HG03025 (cell line): ENCODE results near the gene ORC4.
A peak's percentile ranks its signal among the peaks of the same experiment; 100 is the strongest.
"Not testable (repeated sequence)": the region's sequence is repeated elsewhere in the genome, so short reads cannot be mapped to it uniquely, and the experiment has no call there.

Source experiments
- ATAC-seq: cut with Tn5 transposase; IDR thresholded peaks from one replicate; pipeline ENCODE4 v1.9.1; 2021; ENCODE audit warnings: mild to moderate bottlenecking, moderate library complexity; ENCODE audit not compliant: unreplicated experiment, low FRiP score

The ORC4 gene

DNA sequence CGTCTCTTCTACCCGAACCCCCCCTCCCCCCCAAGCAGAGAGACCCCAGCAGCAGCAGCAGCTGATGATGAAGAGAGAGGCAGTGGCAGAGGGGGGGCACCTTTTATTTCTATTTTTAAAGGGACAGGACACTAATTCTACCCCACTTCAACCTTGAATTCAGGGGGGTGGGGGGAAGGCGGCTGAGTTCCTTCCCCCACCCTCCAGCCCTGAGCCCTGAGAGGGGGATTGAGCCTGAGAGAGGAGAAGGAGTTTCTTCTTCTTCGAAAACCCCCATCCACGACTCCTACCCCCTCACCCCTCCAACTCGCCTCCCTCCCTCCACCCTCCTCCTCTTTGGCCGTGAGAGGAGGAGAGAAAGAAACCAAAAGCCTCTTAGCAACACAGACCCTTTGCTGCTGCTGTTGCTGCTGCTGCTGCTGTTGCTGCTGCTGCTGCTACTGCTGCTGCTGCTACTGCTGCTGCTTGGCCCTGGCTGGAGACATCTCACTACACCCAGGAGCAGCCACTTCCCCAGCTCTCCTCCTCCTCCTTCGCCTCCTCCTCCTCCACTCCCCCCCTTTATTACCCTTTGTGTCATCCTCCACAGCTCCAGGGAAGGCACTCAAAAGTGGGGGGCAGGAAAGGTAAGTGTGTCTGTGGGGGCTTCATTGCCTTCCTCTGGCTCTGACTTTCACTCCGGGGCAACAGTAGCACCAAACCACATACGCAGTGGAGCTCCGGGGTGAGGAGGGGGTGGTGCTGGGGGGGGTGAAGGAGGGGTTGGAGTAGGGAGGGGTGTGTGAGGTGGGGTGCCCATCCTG, 723 bp upstream of the ORC4 start, which contains the start of gene MBD5:
MBD5 (plus strand) TSS at position 33 of the 803 bp plus-strand sequence.
- ATAC-seq = peak; percentile 37

DNA sequence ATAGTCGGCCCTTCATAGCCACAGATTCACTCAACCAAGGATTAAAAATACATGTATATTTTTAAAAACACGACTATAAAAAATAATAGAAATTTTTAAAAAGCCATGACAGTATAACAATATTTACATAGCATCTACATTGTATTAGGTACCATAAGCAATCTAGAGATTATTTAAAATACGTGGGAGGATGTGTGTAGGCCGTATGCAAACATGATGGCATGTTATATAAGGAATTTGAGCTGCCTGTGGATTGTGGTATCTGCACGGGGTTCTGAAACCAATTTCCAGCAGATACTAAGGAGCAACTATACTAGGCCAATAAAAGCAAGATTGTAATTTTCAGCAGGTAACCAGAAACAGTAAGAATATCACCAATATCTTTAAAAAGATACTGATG, 5.9 kb downstream of the ORC4 start:
- no peak for ATAC-seq

DNA sequence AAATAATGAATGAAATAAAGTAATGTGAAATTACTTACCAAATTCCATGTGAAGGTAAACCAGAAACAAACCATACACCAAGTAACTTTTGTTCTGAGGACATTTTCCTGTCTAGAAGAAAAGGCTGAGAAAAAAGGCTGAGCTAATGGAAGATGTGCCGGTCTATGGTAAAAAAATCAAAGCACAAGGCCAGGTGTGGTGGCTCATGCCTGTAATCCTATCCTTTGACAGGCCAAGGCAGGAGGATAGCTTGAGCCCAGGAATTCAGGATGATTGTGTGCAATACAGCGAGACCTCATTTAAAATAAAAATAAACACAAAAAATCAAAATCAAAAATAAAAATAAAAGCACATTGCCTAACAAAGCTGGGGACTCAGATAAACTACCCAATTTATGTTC, 6.7 kb downstream of the ORC4 start:
- ATAC-seq = no peak

DNA sequence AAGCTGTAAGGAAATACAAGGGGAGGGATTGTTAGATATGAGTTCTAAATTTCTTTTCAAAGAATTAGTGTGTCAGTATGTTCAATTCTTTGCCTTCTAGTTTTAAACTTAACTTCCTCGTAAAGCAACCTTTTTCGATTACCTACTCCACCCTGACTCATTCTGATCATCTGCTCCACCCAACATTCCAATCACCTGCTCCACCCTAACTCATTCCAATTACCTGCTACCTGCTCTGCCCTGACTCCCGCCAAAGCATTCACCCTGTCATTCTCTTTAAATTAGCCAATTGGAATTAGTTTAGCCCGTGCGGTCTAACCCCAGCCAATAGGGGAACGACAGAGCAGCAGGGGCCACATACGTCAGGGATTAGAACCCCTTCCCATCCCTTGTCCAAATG, 12.1 kb downstream of the ORC4 start:
- not testable (repeated sequence) for ATAC-seq

DNA sequence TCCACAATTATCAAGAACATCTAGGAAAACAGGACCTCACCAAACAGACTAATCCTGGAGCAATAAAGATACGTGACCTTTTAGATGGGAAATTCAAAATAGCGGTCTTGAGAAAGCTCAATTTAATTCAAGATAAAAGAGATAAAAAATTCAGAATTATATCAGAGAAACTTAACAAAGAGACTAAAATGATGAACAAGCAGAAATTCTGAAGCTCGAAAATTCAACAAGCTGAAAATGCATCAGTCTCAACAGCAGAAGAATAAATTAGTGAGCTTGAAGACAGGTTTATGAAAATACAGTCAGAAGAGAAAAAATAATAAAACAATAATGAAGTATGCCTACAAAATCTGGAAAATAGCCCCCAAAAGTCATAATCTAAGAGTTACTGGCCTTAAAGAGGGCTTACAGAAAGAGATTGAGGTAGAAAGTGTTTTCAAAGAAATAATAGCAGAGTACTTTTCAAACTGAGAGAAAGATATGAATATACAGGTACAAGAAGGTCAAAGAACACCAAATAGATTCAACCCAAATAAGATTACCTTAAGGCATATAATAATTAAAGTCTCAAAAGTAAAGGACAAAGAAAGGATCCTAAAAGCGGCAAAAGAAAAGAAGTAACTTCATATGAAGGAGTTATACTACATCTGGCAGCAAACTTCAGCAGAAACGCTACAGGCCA, 13.2 kb downstream of the ORC4 start:
- no peak for ATAC-seq

DNA sequence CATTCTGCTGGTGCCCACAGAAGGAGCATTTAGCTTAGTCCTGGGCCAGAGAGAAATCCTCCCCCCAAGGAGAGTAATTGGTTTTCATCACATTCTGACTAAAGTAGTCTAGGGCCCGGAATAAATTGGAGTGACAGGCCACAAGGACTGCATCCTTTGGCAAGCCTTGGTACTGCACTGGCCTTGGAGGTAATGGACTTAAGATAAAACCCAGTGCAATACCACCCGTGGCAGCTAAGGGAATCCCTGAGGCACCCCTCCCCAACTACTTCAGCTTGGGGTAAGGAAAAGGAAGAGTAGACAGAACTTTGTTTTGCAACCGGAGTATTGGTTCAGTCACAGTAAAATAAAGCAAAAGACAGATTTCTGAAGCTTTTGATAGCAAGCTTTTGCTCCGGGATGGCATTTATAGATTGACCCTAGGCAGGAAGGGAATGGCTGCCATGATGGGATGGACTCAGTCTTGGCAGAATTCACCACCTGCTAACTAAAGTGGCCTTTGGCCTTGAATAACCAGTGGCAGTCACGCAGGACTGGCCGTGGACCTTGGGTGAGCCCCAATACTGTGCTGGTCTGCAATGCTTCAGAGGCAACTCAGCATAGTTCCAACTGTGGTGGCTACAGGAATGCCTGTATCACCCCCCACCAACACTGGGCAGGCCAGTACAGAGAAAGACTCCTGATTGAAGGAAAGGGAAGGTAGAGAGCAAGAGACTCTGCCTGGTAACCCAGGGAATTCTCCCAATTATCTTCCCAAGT, 14.1 kb downstream of the ORC4 start:
- no peak for ATAC-seq

DNA sequence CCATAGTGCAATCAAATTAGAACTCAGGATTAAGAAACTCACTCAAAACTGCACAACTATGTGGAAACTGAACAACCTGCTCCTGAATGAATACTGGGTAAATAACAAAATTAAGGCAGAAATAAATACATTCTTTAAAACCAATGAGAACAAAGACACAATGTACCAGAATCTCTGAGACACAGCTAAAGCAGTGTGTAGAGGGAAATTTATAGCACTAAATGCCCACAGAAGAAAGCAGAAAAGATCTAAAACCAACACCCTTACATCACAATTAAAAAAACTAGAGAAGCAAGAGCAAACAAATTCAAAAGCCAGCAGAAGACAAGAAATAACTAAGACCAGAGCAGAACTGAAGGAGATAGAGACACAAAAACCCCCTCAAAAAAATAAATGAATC, 18.1 kb downstream of the ORC4 start:
- not testable (repeated sequence) for ATAC-seq

DNA sequence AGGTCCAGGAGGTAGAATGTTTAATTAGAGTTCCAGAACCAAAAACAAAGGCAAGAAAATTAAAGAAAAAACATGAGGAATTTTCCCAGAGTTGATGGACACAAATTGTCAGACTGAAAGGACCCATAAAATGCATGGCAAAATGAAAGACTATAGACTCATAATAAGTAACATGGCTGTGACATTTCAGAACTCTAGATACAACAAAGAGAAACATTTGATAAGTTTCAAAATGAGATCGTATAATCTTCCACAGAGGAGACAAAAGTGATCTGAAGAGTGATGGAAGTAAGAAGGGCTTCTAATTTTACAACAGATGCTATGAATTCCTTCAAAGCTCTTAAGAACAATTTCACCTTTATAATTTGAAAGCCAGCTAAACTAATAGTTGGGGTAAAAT, 20.4 kb downstream of the ORC4 start:
- ATAC-seq = no peak

DNA sequence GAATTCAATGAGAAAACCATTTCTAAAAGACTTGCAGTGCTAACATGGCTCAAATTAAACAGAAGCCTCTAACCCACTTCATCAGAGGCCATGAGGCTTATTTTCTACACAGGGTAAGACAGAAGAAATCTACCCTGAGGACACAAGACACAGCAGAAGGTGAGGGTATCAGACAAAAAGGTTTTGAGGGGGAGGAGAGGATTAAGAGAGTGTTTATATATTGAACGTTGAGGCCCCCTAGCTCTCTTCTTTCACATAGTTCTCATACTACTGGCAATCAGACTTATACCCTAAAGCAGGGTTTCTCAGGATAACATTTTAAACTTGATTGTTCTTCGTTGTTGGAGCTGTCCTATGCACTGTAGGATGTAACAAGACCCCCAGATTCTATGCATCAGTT, 21.4 kb downstream of the ORC4 start:
- ATAC-seq = no peak

DNA sequence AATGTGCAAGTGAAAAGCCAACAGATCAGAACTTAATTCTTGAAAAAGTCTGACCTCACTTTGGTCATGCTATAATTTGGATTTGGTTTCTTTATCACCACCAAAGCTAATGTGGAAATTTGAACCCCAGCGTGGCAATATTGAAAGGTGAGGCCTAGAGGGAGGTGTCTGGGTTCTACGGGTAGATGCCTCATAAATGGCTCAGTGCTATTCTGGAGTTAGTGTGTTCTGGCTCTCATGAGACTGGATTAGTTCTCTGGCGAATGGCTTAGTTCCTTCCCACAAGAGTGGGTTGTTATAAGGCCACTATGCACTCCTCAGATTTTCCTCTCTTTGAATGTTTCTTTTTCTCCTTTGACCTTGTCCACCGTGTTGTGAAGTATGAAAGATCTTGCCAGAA, 22.3 kb downstream of the ORC4 start:
- ATAC-seq = no peak

DNA sequence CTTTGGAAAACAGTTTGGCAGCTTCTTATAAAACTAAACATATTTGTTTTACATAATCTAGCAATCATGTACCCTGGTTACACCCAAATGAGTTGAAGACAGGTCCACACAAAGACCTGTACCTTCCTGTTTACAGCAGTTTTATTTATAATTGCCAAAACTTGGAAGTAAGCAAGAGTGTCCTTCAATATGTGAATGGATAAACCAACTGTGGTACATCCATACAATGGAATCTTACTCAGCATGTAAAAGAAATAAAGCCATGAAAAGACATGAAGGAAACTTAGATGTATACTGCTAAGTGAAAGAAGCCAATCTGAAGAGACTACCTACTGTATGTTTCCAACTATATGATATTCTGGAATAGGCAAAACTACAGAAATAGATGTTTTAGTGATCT, 23.7 kb downstream of the ORC4 start:
- ATAC-seq = no peak

DNA sequence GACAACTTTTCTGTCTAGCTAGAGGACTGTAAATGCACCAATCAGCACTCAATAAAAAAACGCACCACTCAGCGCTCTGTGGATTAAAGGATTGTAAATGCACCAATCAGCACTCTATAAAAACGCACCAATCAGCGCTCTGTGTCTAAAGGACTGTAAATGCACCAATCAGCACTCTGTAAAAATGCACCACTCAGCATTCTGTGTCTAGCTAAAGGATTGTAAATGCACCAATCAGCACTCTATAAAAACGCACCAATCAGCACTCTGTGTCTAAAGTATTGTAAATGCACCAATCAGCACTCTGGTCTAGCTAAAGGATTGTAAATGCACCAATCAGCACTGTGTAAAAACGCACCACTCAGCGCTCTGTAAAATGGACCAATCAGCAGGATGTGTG, 25.6 kb downstream of the ORC4 start:
- not testable (repeated sequence) for ATAC-seq

DNA sequence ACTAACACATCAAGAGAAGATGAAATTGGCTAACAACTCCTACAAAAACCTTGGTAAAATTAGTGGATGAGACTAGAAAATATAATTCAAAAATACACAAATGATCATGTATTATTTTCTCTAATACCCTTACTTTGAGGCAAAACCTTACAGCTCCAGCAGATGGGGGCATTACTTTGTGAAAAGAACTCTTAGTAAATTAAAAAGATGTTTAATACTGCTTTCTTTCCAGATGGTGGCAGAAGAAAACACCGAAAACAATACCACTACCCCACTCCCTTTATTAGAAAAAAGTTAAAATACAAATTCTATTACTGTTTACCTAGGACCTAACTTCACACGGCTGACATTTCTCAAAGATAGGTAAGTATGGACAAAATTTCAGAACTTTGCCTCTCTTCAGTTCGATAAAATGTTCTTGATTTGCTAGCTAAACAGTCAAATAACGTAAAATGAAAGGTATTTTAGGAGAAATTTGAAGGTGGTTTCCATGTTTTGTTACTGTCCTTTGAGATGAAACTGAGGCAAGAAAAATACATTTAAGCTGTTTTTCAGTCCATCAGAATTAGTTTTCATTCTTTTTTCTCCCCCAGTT, 30.6 kb downstream of the ORC4 start:
- ATAC-seq = peak; percentile 68

DNA sequence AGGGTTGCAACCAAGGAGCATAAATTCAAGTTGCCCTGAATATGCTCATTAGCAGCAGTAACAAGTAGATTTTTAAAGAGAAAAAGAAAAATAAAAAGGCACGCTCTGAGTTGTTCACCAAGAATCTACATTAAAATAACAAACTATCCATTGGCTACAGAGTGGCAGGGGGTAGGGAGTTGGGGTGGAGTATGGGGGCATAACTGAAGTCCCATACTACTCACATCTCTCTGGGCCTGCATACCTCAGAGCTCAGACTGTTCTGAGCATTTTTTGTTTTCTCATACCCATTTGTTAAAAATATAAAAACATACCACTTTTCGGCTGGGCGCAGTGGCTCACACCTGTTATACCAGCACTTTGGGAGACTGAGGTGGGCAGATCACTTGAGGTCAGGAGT, 31.4 kb downstream of the ORC4 start:
- ATAC-seq = no peak

DNA sequence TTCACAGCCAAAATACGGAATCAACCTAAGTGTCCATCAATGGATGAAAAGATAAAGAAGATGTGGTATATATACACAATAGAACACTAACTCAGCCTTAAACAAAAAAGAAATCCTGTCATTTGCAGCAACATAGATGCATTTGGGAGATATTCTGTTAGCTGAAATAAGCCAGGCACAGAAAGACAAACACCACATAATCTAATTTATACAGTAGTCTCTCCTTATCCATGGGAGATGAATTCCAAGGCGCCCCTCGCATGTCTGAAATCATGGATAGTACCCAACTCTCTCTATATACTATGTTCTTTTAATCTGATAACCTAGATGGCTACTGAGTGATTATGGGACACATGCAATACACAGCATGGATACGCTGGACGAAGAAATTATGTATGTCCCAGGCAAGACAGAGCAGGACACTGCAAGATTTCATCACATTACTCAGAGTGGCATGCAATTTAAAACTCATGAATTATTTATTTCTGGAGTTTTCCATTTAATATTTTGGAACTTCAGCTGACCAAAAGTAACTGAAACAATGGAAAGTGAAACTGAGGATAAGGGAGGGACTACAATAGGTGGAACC, 39.5 kb downstream of the ORC4 start:
- ATAC-seq = no peak

DNA sequence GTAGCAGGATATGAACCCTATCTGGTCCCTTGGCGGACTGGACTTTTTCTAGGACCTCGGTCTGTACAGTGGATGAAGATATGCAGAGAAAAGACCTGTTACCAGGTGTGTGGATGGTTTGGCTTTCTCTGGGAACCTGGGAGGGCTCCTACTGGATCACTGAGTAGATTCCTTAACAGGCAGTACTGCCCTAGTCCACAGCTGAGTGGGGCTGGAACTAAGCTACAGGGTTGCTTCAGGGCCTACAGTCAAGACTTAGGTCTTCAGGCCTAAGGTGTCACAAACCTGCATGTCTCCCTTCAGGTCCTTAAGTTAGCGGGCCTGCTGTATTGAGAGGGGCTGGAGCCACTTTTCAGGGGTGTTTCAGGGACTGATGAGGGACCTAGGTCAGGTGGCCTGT, 42.9 kb downstream of the ORC4 start:
- no peak for ATAC-seq

DNA sequence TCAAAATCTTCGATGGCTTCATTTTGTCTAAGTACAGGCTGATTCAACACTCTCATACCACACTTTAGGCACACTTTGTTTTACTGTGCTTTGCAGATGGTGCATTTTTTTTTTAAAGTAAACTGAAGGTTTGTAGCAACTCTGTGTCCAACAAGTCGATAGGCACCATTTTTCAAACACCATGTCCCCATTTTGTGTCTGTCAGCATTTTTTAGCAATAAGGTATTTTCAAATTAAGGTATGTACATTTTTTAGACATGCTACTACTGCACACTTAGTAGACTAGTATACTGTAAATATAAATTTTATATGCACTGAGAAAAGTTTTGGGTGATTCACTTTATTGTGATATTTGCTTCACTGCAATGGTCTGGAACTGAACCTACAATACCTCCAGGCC, 44.4 kb downstream of the ORC4 start:
- no peak for ATAC-seq

DNA sequence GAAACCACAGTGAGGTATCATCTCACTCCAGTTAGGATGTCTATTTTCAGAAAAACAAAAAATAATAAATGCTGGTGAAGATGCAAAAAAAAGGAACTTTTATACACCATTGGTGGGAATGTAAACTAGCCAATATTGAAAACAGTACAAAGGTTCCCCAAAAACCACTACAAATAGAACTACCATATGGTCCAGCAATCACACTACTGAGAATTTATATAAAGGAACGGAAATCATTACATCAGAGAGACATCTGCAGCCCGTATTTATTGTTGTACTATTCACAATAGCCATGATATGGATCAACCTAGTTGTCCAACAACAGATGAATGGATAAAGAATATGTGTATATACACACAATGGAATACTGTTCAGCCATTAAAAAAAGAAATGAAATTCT, 52.0 kb downstream of the ORC4 start:
- ATAC-seq = no peak

DNA sequence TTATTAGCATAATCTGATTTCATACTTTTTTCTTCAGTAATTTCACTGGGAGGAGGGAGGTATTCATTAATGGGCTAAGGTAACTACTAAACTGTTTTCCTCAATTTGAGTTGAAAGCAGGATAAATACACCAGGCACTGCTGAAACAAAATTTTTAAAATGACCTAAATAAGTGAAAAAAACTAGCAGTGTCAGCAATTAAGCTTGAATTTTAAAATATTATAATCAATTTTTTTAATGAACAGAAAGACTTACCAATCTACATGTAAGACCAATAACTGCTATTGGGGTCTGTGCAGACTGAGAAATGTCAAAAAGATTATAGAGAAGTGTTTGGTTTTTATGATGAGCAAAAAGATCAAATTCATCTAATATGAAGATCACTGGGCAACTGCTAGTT, 68.4 kb downstream of the ORC4 start:
- no peak for ATAC-seq

DNA sequence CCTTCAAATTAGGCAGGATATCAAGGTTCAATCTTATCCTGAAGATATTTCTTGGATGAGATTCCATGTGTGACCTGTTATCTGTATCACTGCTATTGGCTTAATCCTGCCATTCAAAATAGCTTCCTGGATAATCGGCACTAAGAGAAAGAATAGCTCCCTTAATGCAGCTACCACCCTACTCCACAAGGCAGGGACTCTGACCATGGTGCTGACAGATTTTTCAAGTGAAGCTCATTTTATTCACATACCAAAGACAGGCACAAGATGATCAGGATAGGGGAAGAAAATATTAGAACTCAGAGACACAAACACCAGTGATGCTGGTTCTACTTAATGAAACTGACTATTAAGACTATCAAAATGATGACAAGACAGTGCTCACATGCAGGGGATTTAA, 74.9 kb downstream of the ORC4 start:
- no peak for ATAC-seq

DNA sequence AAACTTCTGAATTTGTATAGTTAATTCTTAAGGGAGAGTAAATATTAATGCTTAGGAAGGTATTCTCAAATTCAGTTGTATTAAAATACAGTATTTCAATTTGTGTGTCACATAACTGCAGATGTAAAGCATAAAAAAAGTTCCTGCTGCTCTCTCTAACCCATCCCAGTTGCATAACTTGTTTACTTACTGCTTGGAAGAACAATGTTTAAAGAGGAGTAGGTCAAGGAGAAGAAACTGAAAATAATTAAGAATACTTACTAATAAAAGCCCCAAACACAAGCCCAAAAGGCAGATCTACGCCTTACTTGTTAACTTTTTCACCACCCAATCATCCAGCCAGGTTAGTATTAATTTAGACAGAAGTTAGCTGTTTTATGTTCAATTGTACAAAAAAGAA, 81.2 kb downstream of the ORC4 start:
- no peak for ATAC-seq
